Esophagus muscularis mucosa (tissue), 4 donors: ENCODE data around the gene C3orf38. TPM values are rescaled to one million over a fixed set of nuclear protein-coding genes. Genes with fewer than 3 reads are reported as not detected.

Experiments used
- DNase-seq: peaks from one replicate; pipeline ENCODE4 v3.0.0-alpha.2; 2017; ENCODE audit errors: extremely low spot score
- H3K27ac ChIP-seq, 4 donors: fragments of 200-600 bp; sonication (generic); replicated peaks in 1 of 4; 1 replicate in 3 of 4; 2 replicates in 1 of 4; pipeline ENCODE4 v1.5.1; 2016 to 2019; ENCODE audit warnings: mild to moderate bottlenecking in 1 of 4
- H3K27me3 ChIP-seq, 4 donors: fragments of 200-600 bp; sonication (generic); one replicate each; pipeline versions ENCODE4 v1.5.1 to v1.6.0; 2016 to 2019
- H3K36me3 ChIP-seq, 4 donors: fragments of 200-600 bp; sonication (generic); one replicate each; pipeline ENCODE4 v1.5.1; 2016 to 2019
- H3K4me1 ChIP-seq, 4 donors: fragments of 200-600 bp; sonication (generic); one replicate each; pipeline ENCODE4 v1.5.1; 2016 to 2019
- H3K4me3 ChIP-seq, 4 donors: fragments of 200-600 bp; sonication (generic); 1 replicate in 2 of 4; 2 replicates in 2 of 4; pipeline ENCODE4 v1.5.1; 2016 to 2019; ENCODE audit warnings: mild to moderate bottlenecking in 4 of 4, moderate library complexity in 1 of 4
- H3K9me3 ChIP-seq, 4 donors: fragments of 200-600 bp; sonication (generic); 1 replicate in 3 of 4; 2 replicates in 1 of 4; pipeline ENCODE4 v1.5.1; 2016 to 2019
- CTCF ChIP-seq, 3 experiments: fragments of 200-600 bp in 2 of 3; fragments of 450-650 bp in 1 of 3; sonication (generic) in 2 of 3; IDR thresholded peaks; one replicate each; pipeline ENCODE4 v1.5.1; 2017 to 2019; ENCODE audit warnings: antibody characterized with exemption in 3 of 3, mild to moderate bottlenecking in 2 of 3, moderate library complexity in 1 of 3
- EP300 ChIP-seq: sonication (generic); formaldehyde crosslinking; IDR thresholded peaks from one replicate; pipeline ENCODE4 v1.6.1; 2017; ENCODE audit warnings: antibody characterized with exemption
- POLR2A ChIP-seq: fragments of 450-650 bp; IDR thresholded peaks from one replicate; pipeline ENCODE4 v1.6.1; 2017; ENCODE audit warnings: antibody characterized with exemption, moderate library complexity, mild to moderate bottlenecking, low read depth
- POLR2AphosphoS5 ChIP-seq, 2 donors: sonication (generic); formaldehyde crosslinking; IDR thresholded peaks; one replicate each; pipeline ENCODE4 v1.6.1; 2017; ENCODE audit warnings: antibody characterized with exemption in 2 of 2
- WGBS: methylation state at CpG from one replicate; pipeline ENCODE4 v1.1.5; 2018; 5-methylcytosine and 5-hydroxymethylcytosine counted together
- intact Hi-C: fragments of 100-400 bp; cut with DNase I; formaldehyde crosslinking; loops from one replicate; pipeline ENCODE4 v1.15.1; 2023
- total RNA-seq, 4 donors: library from RNA; depleted of rRNA; stranded (reverse); fragments of >200 nt; gene quantifications; one replicate each; pipeline versions ENCODE4 v1.1.0 to v1.2.1, GENCODE V29; 2016

The C3orf38 gene
- 10 to 100 TPM; 13.9 to 18.9 (median 16.4) TPM for total RNA-seq

- under 1% methylated on average over 47 of the region's 57 CpGs for WGBS
Observed at GRCh38 chr3:88149509-88150362, at the start of gene C3orf38. C3orf38 (plus strand) TSS chr3:88149959; CDS start chr3:88150053, 94 bp downstream.

GRCh38 chr3:88101142-88101541, 48.6 kb upstream of the C3orf38 start:
- peaks cover 0 to 4% (median 0%) of the 10 kb centered on the region in 4 donors for H3K9me3 ChIP-seq
- no peak overlapping the region for H3K27ac ChIP-seq
- intact Hi-C loops, result no loop called here
- TF ChIP-seq CTCF (IDR thresholded peaks at IDR 0.05) (no peak), EP300 (no peak), POLR2A (no peak), POLR2AphosphoS5 (IDR thresholded peaks at IDR 0.05) (no peak)
- no peaks in the 10 kb centered on the region for H3K36me3 ChIP-seq
- no peak overlapping the region for H3K4me3 ChIP-seq
- no peaks in the 10 kb centered on the region for H3K27me3 ChIP-seq
- 91% methylated on average over 1 of the region's 1 CpG for WGBS
- DNase-seq, result no peak
- peaks cover 5 to 14% (median 7%) of the 10 kb centered on the region in 4 donors for H3K4me1 ChIP-seq

More at GRCh38 chr3:88149509-88150362, at the start of gene C3orf38:
- DNase-seq, result peak; percentile 95
- peak; percentile 80 to 82 for TF ChIP-seq POLR2AphosphoS5 (IDR thresholded peaks at IDR 0.05)
- no peak for TF ChIP-seq CTCF (IDR thresholded peaks at IDR 0.05)
- intact Hi-C loops, result loop anchor here (5.0 kb wide), 1 partner anchor 92 kb away; the partner anchor contains the start of genes CGGBP1 and ZNF654
- peaks cover 19 to 45% (median 36%) of the 10 kb centered on the region in 4 donors for H3K4me1 ChIP-seq
- H3K27me3 ChIP-seq, result no peaks in the 10 kb centered on the region
- H3K4me3 ChIP-seq, result peak within 1 kb of the TSS; percentile 71 to 83 (median 76)
- peaks cover 13 to 19% (median 15%) of the 10 kb centered on the region in 4 donors for H3K36me3 ChIP-seq
- peak within 1 kb of the TSS; percentile 89 to 94 (median 92) for H3K27ac ChIP-seq
- no peaks in the 10 kb centered on the region for H3K9me3 ChIP-seq

- no peak overlapping the region for H3K27ac ChIP-seq
- H3K36me3 ChIP-seq, result no peaks in the 10 kb centered on the region
- intact Hi-C loops, result no loop called here
- TF ChIP-seq CTCF (IDR thresholded peaks at IDR 0.05) (no peak), EP300 (no peak), POLR2A (no peak), POLR2AphosphoS5 (IDR thresholded peaks at IDR 0.05) (no peak)
- H3K4me3 ChIP-seq, result no peak overlapping the region
- peaks cover 0 to 4% (median 0%) of the 10 kb centered on the region in 4 donors for H3K9me3 ChIP-seq
- peaks cover 5 to 19% (median 11%) of the 10 kb centered on the region in 4 donors for H3K4me1 ChIP-seq
- H3K27me3 ChIP-seq, result no peaks in the 10 kb centered on the region
- no peak for DNase-seq
Observed at GRCh38 chr3:88105325-88105724, 44.4 kb upstream of the C3orf38 start.

- H3K27ac ChIP-seq, result no peak overlapping the region
- no peak overlapping the region for H3K4me3 ChIP-seq
- 100% methylated on average over 1 of the region's 1 CpG for WGBS
- peaks cover 0 to 14% (median 9%) of the 10 kb centered on the region in 4 donors for H3K4me1 ChIP-seq
- no peaks in the 10 kb centered on the region for H3K27me3 ChIP-seq
- DNase-seq, result no peak
- intact Hi-C loops, result loop anchor here (5.0 to 10.0 kb wide), 3 partner anchors 55 to 757 kb away; partner anchors contain the start of genes CGGBP1 and ZNF654
- no peak for TF ChIP-seq POLR2A
- no peak for TF ChIP-seq EP300
- no peak for TF ChIP-seq POLR2AphosphoS5 (IDR thresholded peaks at IDR 0.05)
- TF ChIP-seq CTCF (IDR thresholded peaks at IDR 0.05), result no peak
- H3K9me3 ChIP-seq, result no peaks in the 10 kb centered on the region
- peaks cover 0 to 20% (median 5%) of the 10 kb centered on the region in 4 donors for H3K36me3 ChIP-seq
Observed at GRCh38 chr3:88112289-88112688, 37.5 kb upstream of the C3orf38 start.
